ENCODE data around the gene POLD2.
"Not testable (repeated sequence)": the region's sequence is repeated elsewhere in the genome, so short reads cannot be mapped to it uniquely, and the experiment has no call there.

Gene POLD2

GRCh38 chr7:44123190-44124003, at the start of gene POLD2:
Gene POLD2, minus strand, starts transcription at chr7:44123548. Its CDS starts 1,495 bp downstream, at chr7:44122053.
- peak; percentile 94 to 96 (median 96) for DNase-seq (ENCODE audit: low read depth in 3 of 3)

GRCh38 chr7:44172803-44173424, 49.6 kb upstream of the POLD2 start:
- DNase-seq (ENCODE audit: low read depth in 3 of 3): no peak

- DNase-seq (ENCODE audit: low read depth in 3 of 3): no peak
These were observed 49.0 kb upstream of the POLD2 start for GRCh38 chr7:44172352-44172751.

- DNase-seq (ENCODE audit: low read depth in 3 of 3): not testable (repeated sequence)
These were observed 48.6 kb upstream of the POLD2 start for GRCh38 chr7:44171901-44172300.

GRCh38 chr7:44167920-44168319, 44.6 kb upstream of the POLD2 start:
- DNase-seq (ENCODE audit: low read depth in 3 of 3): no peak

DNA sequence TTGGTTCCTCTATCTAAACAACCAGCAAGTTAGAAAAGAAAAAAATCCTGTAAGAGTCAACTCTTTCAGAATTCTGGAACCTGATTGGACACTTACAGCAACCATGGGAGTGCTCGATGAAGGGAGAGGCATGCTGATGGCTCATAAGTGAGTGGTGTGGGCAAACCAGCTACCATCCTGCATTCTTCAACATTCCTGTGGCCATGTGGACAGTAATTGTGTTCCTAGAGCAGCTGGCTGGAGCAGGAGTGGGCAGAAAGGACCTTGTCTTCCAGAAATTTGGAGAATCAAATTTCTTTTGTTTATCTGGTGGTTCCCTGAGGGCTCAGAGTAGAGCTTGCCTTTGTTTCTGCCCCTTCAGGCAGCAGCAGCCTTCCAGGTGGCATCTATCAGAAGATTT, 40.2 kb upstream of the POLD2 start:
- no peak for DNase-seq (ENCODE audit: low read depth in 3 of 3)

GRCh38 chr7:44162785-44163395, 39.5 kb upstream of the POLD2 start:
- no peak for DNase-seq (ENCODE audit: low read depth in 3 of 3)

- no peak for DNase-seq (ENCODE audit: low read depth in 3 of 3)
These were observed 38.8 kb upstream of the POLD2 start for GRCh38 chr7:44162179-44162578.

DNA sequence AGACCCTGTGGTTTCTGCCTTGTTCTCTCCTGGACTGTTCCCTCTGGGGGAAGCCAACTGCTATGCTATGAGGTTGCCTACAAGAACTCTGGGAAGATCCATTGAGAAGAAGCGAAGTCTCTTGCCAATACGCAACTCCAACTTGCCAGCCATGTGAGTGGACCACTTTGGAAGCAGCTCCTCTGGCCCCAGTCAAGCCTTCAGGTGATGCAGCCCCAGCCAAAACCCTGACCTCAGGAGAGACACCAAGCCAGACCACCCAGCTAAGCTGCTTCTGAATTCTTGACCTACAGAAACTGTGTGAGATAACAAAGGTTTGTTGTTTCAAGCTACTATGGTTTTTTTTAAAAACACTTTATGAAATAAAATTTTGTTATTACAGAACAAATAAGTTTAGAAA, 38.0 kb upstream of the POLD2 start:
- no peak for DNase-seq (ENCODE audit: low read depth in 3 of 3)

- no peak for DNase-seq (ENCODE audit: low read depth in 3 of 3)
These were observed 36.7 kb upstream of the POLD2 start for GRCh38 chr7:44159824-44160630.

DNA sequence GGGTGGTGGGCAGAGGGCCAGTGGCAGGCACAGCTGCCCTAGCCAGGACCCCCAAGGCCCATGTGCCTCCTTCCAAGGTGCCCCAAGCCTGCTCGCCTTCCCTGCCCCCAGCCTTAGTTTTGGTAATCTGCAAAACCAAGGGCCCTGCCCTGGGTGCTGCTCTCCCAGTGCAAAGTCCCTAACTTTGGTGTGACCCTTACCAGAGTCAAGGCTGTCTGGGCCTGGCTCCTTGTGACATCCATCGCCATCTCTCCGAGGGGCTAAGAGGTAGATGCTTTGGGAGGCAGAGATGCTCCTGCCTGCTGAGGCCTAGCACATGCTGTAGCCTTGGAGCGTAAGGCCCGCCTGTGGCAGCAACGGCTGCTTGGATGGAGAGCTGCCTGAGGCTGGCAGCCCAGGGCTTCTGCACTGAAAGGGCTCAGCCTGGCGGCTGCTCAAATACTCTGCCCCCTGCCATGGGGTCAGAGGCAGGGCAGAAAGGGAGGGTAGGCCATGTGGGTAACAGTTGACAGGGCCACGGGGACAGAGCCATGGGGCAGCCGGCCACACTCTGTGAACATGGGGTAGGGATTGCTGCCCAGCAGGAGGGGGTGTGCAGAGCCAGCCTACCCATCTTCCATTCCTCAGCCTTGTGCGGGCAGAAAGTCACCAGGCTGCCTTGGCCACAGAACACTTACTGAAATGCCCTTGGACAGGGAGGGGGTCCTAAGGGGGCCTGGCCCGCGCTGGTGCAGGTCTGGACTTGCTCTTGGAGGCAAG, 35.7 kb upstream of the POLD2 start:
- no peak for DNase-seq (ENCODE audit: low read depth in 3 of 3)

DNA sequence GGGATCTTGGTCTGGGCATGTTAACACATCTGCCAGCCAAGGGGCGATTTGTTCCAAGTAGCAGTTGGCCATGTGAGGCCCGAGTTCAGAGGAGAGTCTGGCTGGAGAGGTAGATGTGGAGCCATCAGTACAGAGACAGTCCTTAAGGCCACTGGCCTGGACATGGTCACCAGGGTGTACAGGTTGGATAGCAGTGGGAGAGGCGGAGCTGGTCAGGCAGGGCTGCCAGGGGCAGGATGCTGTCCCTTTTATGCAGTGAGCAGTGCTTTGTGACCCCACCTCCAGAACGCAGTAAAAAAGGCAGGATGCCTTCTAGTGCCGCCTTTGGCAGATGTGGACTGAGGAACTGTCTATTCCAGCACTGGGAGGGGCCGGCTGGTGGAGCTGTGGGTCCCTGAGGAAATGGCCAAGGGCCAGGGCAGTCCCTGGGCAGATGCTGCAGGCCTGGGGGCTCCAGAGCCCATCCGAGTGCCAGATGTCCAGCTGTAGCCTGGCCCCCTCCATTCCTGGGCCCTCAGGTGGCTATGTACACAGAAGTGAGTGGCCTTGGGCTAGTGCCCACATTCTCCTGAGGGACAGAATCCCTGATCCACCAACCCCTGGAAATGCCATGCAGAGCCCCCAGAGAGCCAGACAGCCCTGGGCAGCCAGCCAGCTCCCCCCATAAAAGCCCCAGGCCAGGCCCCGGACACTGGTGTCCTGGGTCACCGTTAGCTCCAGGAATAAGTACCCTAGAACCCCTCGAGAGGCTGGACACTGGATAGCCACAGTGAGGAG, 34.9 kb upstream of the POLD2 start:
- DNase-seq (ENCODE audit: low read depth in 3 of 3): no peak

DNA sequence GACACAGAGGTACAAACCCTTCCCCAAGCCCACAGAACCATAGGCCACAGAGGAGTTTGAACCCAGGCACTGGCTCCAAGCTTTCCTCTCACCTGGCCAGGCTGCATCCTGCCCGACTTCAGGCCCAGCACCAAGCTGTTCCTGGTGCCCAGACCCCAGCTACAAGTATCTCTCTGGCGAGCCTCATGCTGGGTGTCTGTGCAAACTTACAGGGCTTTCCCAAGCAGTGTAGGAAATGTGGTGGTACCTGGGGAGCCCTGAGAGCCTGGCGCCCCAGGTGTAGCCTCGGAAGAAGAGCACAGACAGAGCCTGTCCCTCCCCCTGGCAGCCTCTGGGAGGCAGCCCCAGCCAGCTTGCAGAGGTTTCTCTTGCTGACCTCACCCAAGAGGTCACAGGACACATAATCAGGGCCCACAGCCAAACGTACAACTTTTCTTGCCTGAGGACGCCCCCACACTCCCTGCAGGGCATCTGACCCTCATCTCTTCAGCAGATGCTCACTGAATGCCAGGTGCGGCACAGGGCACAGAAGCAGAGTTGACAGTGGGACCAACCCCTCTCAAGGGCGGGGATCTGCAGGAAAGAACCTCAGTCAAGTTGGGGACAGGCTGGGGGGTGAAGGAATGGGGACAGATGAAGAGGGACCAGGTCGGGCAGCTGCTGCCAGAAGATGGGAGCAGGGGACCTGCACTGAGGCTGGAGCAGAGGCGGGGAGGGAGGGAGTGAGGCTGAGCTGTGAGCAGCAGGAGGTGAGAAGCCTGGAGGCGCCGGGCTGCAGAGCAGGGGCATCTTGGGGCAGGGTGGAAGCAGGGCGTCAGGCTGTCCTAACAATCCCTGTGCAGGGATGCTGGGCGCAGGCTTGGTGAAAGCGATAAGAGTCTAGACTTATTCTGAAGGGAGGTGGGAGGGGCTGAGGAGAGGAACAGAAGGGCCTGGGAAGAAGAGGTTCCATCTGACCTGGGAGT, 34.0 kb upstream of the POLD2 start:
- DNase-seq (ENCODE audit: low read depth in 3 of 3): no peak

GRCh38 chr7:44156453-44157010, 33.2 kb upstream of the POLD2 start:
- no peak for DNase-seq (ENCODE audit: low read depth in 3 of 3)

DNA sequence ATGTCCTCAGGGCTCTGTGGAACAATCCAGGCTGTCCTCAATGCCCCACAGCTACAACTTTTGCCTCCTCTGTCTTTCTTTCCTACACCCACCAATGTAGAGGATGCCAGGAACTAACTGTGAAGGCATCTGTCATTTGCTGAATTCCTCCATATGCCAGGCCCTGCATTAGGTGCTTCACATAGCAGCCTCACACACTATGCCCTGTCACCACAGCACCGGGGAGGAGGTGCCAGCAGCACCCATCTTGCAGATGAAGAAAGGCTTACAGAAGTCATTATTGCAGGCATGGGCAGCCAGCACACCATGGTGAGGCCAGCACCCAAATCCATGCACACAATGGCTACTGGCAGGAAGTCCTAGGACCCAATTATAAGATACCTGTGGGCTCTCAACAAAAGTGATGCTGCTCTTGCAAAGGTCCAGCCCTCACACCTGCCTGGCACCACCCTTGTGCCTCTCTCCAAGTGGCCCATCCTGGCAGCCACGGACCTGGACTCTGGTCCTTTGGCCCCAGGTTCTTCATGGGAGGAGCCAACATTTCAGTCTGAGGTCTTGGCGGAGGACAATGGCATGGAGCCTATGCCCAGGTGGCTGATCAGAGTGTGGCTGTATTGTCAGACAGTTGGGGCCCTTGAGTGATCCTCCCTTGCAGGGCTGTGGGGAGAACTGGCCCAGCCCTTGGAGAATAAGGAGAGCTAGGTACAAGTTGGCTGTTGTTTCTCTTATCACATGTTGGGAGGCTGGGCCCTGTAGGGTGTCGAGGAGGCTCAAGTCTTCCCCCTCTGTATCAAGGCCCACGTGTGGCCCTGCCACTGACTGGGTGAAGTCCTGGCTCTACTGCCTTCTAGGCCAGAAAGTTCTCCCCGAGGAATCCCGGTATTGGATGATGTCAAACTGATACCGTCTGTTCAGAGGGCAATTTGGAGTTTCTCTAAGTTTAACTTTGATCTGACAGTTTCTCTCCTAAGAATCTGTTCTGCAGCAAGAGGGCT, 32.1 kb upstream of the POLD2 start:
- DNase-seq (ENCODE audit: low read depth in 3 of 3): no peak

DNA sequence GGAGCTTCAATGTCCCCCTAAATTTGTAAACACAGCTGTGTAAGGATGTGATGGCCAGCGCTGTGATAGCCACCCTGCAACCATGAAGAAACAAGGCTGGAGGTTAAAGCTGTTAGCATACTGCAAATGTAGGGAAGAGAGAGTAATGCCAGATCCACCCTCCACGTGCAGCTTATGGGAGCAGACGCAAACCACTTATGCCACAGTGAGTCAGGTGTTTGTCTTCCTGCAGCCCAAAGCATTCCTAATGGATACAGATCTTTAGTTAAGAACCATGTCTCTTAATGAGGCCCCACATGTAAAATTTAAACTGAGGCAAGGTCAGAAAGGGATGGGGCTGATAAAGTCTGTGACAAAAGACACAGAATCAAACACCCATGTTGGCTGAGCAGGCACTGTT, 31.4 kb upstream of the POLD2 start:
- DNase-seq (ENCODE audit: low read depth in 3 of 3): no peak

DNA sequence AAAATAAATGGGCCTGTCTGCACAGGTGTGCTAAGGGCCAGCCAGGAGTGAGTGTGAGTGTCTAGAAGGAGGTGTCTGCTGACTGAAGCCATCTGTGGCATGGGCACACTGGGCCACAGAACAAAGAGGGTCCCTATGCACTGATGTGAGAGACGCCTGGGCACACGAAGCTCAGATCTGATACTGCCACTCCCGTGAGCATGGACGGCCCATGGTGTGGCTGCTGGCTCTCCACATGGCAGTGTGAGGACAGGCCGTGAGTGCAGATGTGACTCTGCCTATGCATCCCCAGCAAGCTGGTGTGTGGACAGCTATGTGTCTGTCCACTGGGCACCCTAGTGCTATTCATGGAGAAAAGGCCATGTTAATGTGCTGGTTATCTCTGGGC, 30.6 kb upstream of the POLD2 start:
- no peak for DNase-seq (ENCODE audit: low read depth in 3 of 3)

Data from stimulated activated CD4-positive, alpha-beta T cell treated with anti-CD3 and anti-CD28 coated beads, TNF-alpha, amount 100 ng/mL, for 4 hours (primary cell).